HEK293 (cell line): Measurements from ENCODE around the gene CDX2.

Experiments
- CTCF ChIP-seq: fragments of 450-650 bp; formaldehyde crosslinking; IDR thresholded peaks from 2 replicates; pipeline ENCODE4 v1.5.1; 2016; ENCODE audit warnings: missing biosample characterization, missing genetic modification characterization
- ZNF132 ChIP-seq: fragments of 450-650 bp; formaldehyde crosslinking; IDR thresholded peaks from 2 replicates; pipeline ENCODE4 v1.5.1; 2017; ENCODE audit warnings: missing biosample characterization, missing genetic modification characterization, borderline replicate concordance
- ZNF169 ChIP-seq: fragments of 450-650 bp; formaldehyde crosslinking; IDR thresholded peaks from 2 replicates; pipeline ENCODE4 v1.5.1; 2016; ENCODE audit warnings: missing biosample characterization, missing genetic modification characterization
- ZNF449 ChIP-seq: fragments of 450-650 bp; formaldehyde crosslinking; IDR thresholded peaks from 2 replicates; pipeline ENCODE4 v1.5.1; 2017; ENCODE audit warnings: missing biosample characterization, mild to moderate bottlenecking, missing genetic modification characterization, moderate library complexity
- TF ChIP-seq, protein P1 (sequence below): sonication (generic); formaldehyde crosslinking; IDR thresholded peaks from 2 replicates; pipeline ENCODE4 v1.8.1; 2022; ENCODE audit warnings: mild to moderate bottlenecking, moderate library complexity, missing genetic modification reagents

DNA sequence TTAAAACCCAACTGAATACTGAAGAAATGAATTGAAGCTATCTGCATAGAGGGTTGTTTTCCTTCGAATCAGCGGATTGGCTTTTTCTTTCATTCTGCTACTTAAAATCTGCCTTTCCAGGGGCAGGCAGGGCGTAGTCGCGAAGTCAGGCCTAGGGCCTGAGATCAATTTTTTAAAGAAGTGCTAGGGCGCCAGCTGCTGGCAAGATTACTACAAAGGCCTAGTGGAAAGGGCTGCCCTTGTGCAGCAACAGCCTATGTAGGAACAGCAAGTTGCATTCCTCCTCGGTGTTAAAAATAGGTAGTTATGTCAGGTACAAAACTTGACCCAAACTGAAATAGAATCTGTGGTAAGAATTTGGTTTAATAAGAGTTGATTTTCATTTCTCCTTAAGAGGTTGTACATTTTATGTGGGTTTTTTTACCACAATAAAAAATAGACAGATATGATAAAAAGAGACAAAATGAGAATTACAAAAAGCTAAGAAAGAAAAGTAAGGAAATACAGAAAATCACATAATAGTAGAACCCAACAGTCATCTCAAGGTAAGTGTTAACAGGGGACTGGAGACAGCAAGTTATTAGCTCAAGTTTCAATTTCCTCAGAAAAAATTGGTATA, 28.9 kb upstream of the CDX2 start:
- no peak for TF ChIP-seq ZNF169 (tag by site-specific recombination)
- TF ChIP-seq ZNF132 = no peak
- TF ChIP-seq, protein P1, sequence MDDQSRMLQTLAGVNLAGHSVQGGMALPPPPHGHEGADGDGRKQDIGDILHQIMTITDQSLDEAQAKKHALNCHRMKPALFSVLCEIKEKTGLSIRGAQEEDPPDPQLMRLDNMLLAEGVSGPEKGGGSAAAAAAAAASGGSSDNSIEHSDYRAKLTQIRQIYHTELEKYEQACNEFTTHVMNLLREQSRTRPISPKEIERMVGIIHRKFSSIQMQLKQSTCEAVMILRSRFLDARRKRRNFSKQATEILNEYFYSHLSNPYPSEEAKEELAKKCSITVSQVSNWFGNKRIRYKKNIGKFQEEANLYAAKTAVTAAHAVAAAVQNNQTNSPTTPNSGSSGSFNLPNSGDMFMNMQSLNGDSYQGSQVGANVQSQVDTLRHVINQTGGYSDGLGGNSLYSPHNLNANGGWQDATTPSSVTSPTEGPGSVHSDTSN (CRISPR knock-in tag) = no peak
- TF ChIP-seq ZNF449 = no peak
- TF ChIP-seq CTCF (tag by site-specific recombination) = peak; percentile 56; the same call in 1 of the 2 replicates
